H1 (cell line): ENCODE results near the gene PDE8A. TPM values are rescaled to one million over a fixed set of nuclear protein-coding genes. Genes with fewer than 3 reads are reported as not detected.

Source experiments
- CTCF ChIA-PET: fragments of 300-600 bp; sonication (Branson Sonifier 250); formaldehyde crosslinking; loops from one replicate; lab custom pipeline; 2021; ENCODE audit not compliant: partially characterized antibody; lab: Charles Lee
- POLR2A ChIA-PET: fragments of 300-600 bp; sonication (Branson Sonifier 250); formaldehyde crosslinking; loops from one replicate; lab custom pipeline; 2021; ENCODE audit warnings: inconsistent platforms; ENCODE audit not compliant: partially characterized antibody; lab: Charles Lee
- DNase-seq, 2 experiments: peaks; one replicate each; pipeline versions ENCODE4 v3.0.0 to v3.0.0-alpha.2; 2010 to 2022; ENCODE audit warnings: low spot score in 2 of 2, low read depth in 1 of 2, mixed read lengths in 1 of 2
- FAIRE-seq: peaks from 2 replicates; lab custom pipeline; 2011; peaks lifted over from hg19 to GRCh38; lab: Jason Lieb, UNC
- H2AFZ ChIP-seq: 2 replicates; pipeline ENCODE4 v1.8.1; 2012; ENCODE audit warnings: low read length, inconsistent platforms
- H2AK5ac ChIP-seq: 2 replicates; pipeline ENCODE4 v1.6.1; 2013; ENCODE audit warnings: low read depth, low read length
- H2BK120ac ChIP-seq: replicated peaks from 2 replicates; pipeline ENCODE3; 2013; ENCODE audit warnings: low read depth, low read length, inconsistent platforms
- H2BK12ac ChIP-seq: 2 replicates; pipeline ENCODE4 v1.6.1; 2013; ENCODE audit warnings: low read depth, low read length
- H2BK15ac ChIP-seq: 2 replicates; pipeline ENCODE4 v1.6.1; 2013; ENCODE audit warnings: low read length
- H2BK20ac ChIP-seq: 2 replicates; pipeline ENCODE4 v1.6.1; 2013; ENCODE audit warnings: low read length
- H2BK5ac ChIP-seq: 2 replicates; pipeline ENCODE4 v1.6.1; 2013; ENCODE audit warnings: low read depth, low read length
- H3K14ac ChIP-seq: 2 replicates; pipeline ENCODE4 v1.6.1; 2013; ENCODE audit warnings: inconsistent platforms; ENCODE audit not compliant: insufficient read length
- H3K18ac ChIP-seq: 2 replicates; pipeline ENCODE4 v1.6.1; 2013; ENCODE audit warnings: low read length; ENCODE audit errors: extremely low read depth
- H3K23ac ChIP-seq: 2 replicates; pipeline ENCODE4 v1.6.1; 2013; ENCODE audit warnings: inconsistent platforms; ENCODE audit not compliant: insufficient read length
- H3K23me2 ChIP-seq: 2 replicates; pipeline ENCODE4 v1.6.1; 2013; ENCODE audit warnings: low read depth, low read length
- H3K27ac ChIP-seq: 2 replicates; pipeline ENCODE4 v1.6.1; 2011; ENCODE audit warnings: low read depth, low read length, inconsistent platforms
- H3K27me3 ChIP-seq, 4 experiments: replicated peaks in 1 of 4; 1 replicate in 1 of 4; 2 replicates in 3 of 4; pipeline versions ENCODE4 v1.6.1 to v1.8.1; 2011 to 2013; ENCODE audit warnings: low read length in 3 of 4, mild to moderate bottlenecking in 3 of 4, inconsistent platforms in 2 of 4, mixed read lengths in 2 of 4, moderate library complexity in 1 of 4; ENCODE audit not compliant: control insufficient read depth in 3 of 4, insufficient read depth in 3 of 4; ENCODE audit errors: extremely low read depth in 1 of 4
- H3K36me3 ChIP-seq, 4 experiments: 2 replicates each; pipeline versions ENCODE4 v1.6.1 to v1.8.1; 2011 to 2013; ENCODE audit warnings: mild to moderate bottlenecking in 4 of 4, low read length in 3 of 4, moderate library complexity in 2 of 4, control low read depth in 1 of 4, inconsistent platforms in 1 of 4; ENCODE audit not compliant: insufficient read depth in 4 of 4, control insufficient read depth in 2 of 4
- H3K4ac ChIP-seq: replicated peaks from 2 replicates; pipeline ENCODE3; 2013; ENCODE audit warnings: low read length, low read depth, mixed read lengths, inconsistent platforms; ENCODE audit not compliant: insufficient read length
- H3K4me1 ChIP-seq, 4 experiments: replicated peaks in 1 of 4; 1 replicate in 1 of 4; 2 replicates in 3 of 4; pipeline versions ENCODE4 v1.6.1 to v1.8.1; 2011 to 2013; ENCODE audit warnings: low read length in 3 of 4, inconsistent platforms in 2 of 4, mixed read lengths in 1 of 4; ENCODE audit not compliant: insufficient read depth in 4 of 4, control insufficient read depth in 3 of 4
- H3K4me2 ChIP-seq, 2 experiments: 2 replicates each; pipeline versions ENCODE4 v1.6.1 to v1.8.1; 2011 to 2013; ENCODE audit warnings: low read depth in 2 of 2, low read length in 2 of 2, control low read depth in 1 of 2, inconsistent platforms in 1 of 2, mild to moderate bottlenecking in 1 of 2; ENCODE audit not compliant: insufficient read depth in 1 of 2
- H3K4me3 ChIP-seq, 4 experiments: fragments of 200-600, 300-600 bp in 1 of 4; sonication (generic), shearing (Covaris generic), sonication (Bioruptor Twin) in 1 of 4; 2 replicates each; pipeline versions ENCODE4 v1.5.1 to v1.8.1; 2011 to 2016; ENCODE audit warnings: low read length in 4 of 4, low read depth in 3 of 4, control low read depth in 2 of 4, inconsistent platforms in 2 of 4, mild to moderate bottlenecking in 2 of 4, mixed read lengths in 1 of 4, moderate library complexity in 1 of 4; ENCODE audit not compliant: insufficient read depth in 2 of 4; ENCODE audit errors: extremely low read depth in 1 of 4
- H3K56ac ChIP-seq: replicated peaks from 2 replicates; pipeline ENCODE3; 2013; ENCODE audit warnings: low read depth, mild to moderate bottlenecking, mixed read lengths, low read length, inconsistent platforms; ENCODE audit not compliant: insufficient read length
- H3K79me1 ChIP-seq: 2 replicates; pipeline ENCODE4 v1.6.1; 2013; ENCODE audit warnings: low read depth, low read length, control low read depth
- H3K79me2 ChIP-seq, 2 experiments: 2 replicates each; pipeline versions ENCODE4 v1.6.1 to v1.8.1; 2012 to 2013; ENCODE audit warnings: low read length in 2 of 2, mild to moderate bottlenecking in 2 of 2, inconsistent platforms in 1 of 2; ENCODE audit not compliant: insufficient read depth in 2 of 2, control insufficient read depth in 1 of 2
- H3K9ac ChIP-seq, 4 experiments: replicated peaks in 1 of 4; 1 replicate in 1 of 4; 2 replicates in 3 of 4; pipeline versions ENCODE4 v1.6.1 to v1.8.1; 2011 to 2013; ENCODE audit warnings: low read depth in 3 of 4, low read length in 3 of 4, control low read depth in 2 of 4, mild to moderate bottlenecking in 2 of 4, moderate library complexity in 2 of 4, inconsistent platforms in 1 of 4; ENCODE audit errors: extremely low read depth in 1 of 4
- H3K9me3 ChIP-seq, 2 experiments: 2 replicates each; pipeline versions ENCODE4 v1.6.1 to v1.8.1; 2012 to 2013; ENCODE audit warnings: mild to moderate bottlenecking in 2 of 2, moderate library complexity in 2 of 2, control low read depth in 1 of 2, inconsistent platforms in 1 of 2, low read depth in 1 of 2, low read length in 1 of 2, mixed read lengths in 1 of 2; ENCODE audit not compliant: insufficient read depth in 2 of 2
- H4K20me1 ChIP-seq, 2 experiments: replicated peaks in 1 of 2; 2 replicates each; pipeline versions ENCODE3 to v1.8.1; 2011 to 2013; ENCODE audit warnings: inconsistent platforms in 2 of 2, low read length in 2 of 2, mild to moderate bottlenecking in 1 of 2; ENCODE audit not compliant: insufficient read depth in 2 of 2, control insufficient read depth in 1 of 2
- H4K5ac ChIP-seq: 2 replicates; pipeline ENCODE4 v1.6.1; 2013; ENCODE audit warnings: low read length, low read depth, mixed read lengths, inconsistent platforms; ENCODE audit not compliant: insufficient read length
- H4K8ac ChIP-seq: 2 replicates; pipeline ENCODE4 v1.8.0; 2013; ENCODE audit warnings: mild to moderate bottlenecking, moderate library complexity, low read length, inconsistent platforms; ENCODE audit not compliant: insufficient read depth; ENCODE audit errors: extremely low read depth
- H4K91ac ChIP-seq: replicated peaks from 2 replicates; pipeline ENCODE3; 2013; ENCODE audit warnings: low read length, mixed read lengths, inconsistent platforms; ENCODE audit not compliant: insufficient read length
- CBX8 ChIP-seq: fragments of 300-800, 300-1000 bp; sonication (generic); IDR thresholded peaks from 2 replicates; pipeline ENCODE4 v1.7.1; 2016; ENCODE audit warnings: low read depth, low read length, borderline replicate concordance
- CEBPB ChIP-seq: IDR thresholded peaks from 2 replicates; pipeline ENCODE4 v1.6.1; 2012; ENCODE audit warnings: low read depth, low read length
- HDAC6 ChIP-seq: IDR thresholded peaks from one replicate; pipeline ENCODE4 v1.7.1; 2012; ENCODE audit warnings: low read depth, mild to moderate bottlenecking, inconsistent platforms, low read length, moderate library complexity
- MAFK ChIP-seq: IDR thresholded peaks from 2 replicates; pipeline ENCODE4 v1.6.1; 2012; ENCODE audit warnings: low read depth, mild to moderate bottlenecking, improper control_type of control experiment, low read length
- NANOG ChIP-seq: IDR thresholded peaks from 2 replicates; pipeline ENCODE4 v1.6.1; 2011; ENCODE audit warnings: low read length, low read depth, mild to moderate bottlenecking, inconsistent platforms; ENCODE audit not compliant: insufficient read depth, poor library complexity, severe bottlenecking
- RBBP5 ChIP-seq: IDR thresholded peaks from 2 replicates; pipeline ENCODE4 v1.7.1; 2012; ENCODE audit warnings: low read depth, mild to moderate bottlenecking, inconsistent platforms, low read length, moderate library complexity, borderline replicate concordance
- SIN3A ChIP-seq, 2 experiments: IDR thresholded peaks in 1 of 2; conservative IDR thresholded peaks in 1 of 2; 2 replicates each; pipeline ENCODE4 v1.6.1; 2011 to 2012; ENCODE audit warnings: low read length in 2 of 2, improper control_type of control experiment in 1 of 2, low read depth in 1 of 2, mild to moderate bottlenecking in 1 of 2
- SIRT6 ChIP-seq: IDR thresholded peaks from one replicate; pipeline ENCODE4 v1.7.1; 2012; ENCODE audit warnings: low read length, inconsistent platforms
- SP1 ChIP-seq: IDR thresholded peaks from 2 replicates; pipeline ENCODE4 v1.6.1; 2011; ENCODE audit warnings: low read depth, low read length
- SRF ChIP-seq: IDR thresholded peaks from 2 replicates; pipeline ENCODE4 v1.6.1; 2011; ENCODE audit warnings: mild to moderate bottlenecking, low read depth, low read length, moderate library complexity
- YY1 ChIP-seq: IDR thresholded peaks from 2 replicates; pipeline ENCODE4 v1.6.1; 2011; ENCODE audit warnings: low read depth, mild to moderate bottlenecking, low read length
- whole genome bisulfite sequencing, 2 experiments: shearing (Covaris generic) in 1 of 2; methylation state at CpG; one replicate each; pipeline versions ENCODE4 v1.1.6 to v1.1.7; 2013 to 2015; ENCODE audit warnings: low lambda C conversion rate in 2 of 2, mixed read lengths in 2 of 2, inconsistent platforms in 1 of 2, low coverage in 1 of 2, missing lambda C conversion rate in 1 of 2; ENCODE audit not compliant: insufficient replicate concordance in 2 of 2, insufficient coverage in 1 of 2, insufficient read length in 1 of 2; ENCODE audit errors: extremely low coverage in 1 of 2, missing lambda C conversion rate in 1 of 2; 5-methylcytosine and 5-hydroxymethylcytosine counted together
- polyA plus RNA-seq, 7 experiments: library from polyadenylated mRNA; depleted of rRNA in 3 of 7; stranded (reverse) in 5 of 7; unstranded in 2 of 7; fragments of >200 nt in 5 of 7; fragments of 200-250 nt in 2 of 7; gene quantifications; 1 replicate in 5 of 7; 2 replicates in 1 of 7; 4 replicates in 1 of 7; pipeline versions ENCODE4 v1.2.1 to v1.2.3, GENCODE V29; 2011 to 2013; ENCODE audit warnings: missing spikeins in 2 of 7, mixed read lengths in 2 of 7
- total RNA-seq: library from RNA; stranded (reverse); fragmentation: NEBNext Ultra II Directional; extraction: Animal tissue kit (Norgen Biotek cat#: 25700); gene quantifications from 2 replicates; pipeline ENCODE4 v1.2.1, GENCODE V29; 2021
- TF ChIP-seq, protein P1 (sequence below): IDR thresholded peaks from 2 replicates; pipeline ENCODE4 v1.6.1; 2011; ENCODE audit warnings: low read depth, mild to moderate bottlenecking, low read length; ENCODE audit not compliant: insufficient read depth
- TF ChIP-seq, protein P2 (sequence below): IDR thresholded peaks from 2 replicates; pipeline ENCODE4 v1.6.1; 2012; ENCODE audit warnings: low read length, inconsistent platforms

PDE8A gene
- total and polyA plus RNA-seq, 2 of the 8 experiments (the other 6 are each of a cell fraction or from before 2014, with no cell fraction given), result 6.9 to 7.8 TPM

DNA sequence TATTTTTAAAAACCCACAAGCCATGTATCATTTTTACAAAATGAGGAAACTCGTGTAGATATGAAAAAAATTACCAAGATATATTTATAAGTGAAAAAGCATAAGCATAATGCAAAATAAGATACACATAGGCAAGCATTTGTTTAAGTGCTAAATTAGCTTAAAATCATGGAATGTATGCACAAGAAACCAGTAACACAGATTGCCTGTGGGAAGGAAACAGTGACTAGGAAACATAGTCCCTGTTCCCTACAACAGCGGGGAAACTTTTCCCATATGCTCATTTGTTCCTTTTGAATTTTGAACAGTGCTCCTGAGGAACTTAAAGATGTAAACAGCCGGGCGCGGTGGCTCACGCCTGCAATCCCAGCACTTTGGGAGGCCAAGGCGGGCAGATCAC lies 169.5 kb downstream of the PDE8A start:
- H2AK5ac ChIP-seq, result no peak overlapping the region
- no peak overlapping the region for H3K56ac ChIP-seq
- H3K4me2 ChIP-seq, result no peak overlapping the region
- 98% methylated on average over 7 of the region's 7 CpGs; no CpG with 5 or more reads in 1 of the 2 experiments for WGBS, 2 experiments
- no peak overlapping the region for H2BK12ac ChIP-seq
- no peak for FAIRE-seq
- no peak overlapping the region for H3K23ac ChIP-seq
- H4K5ac ChIP-seq, result no peak overlapping the region
- H3K9me3 ChIP-seq, result no peaks in the 10 kb centered on the region
- no peak overlapping the region for H3K4me3 ChIP-seq
- no peak overlapping the region for H4K8ac ChIP-seq
- H3K27ac ChIP-seq, result no peak overlapping the region
- no peaks in the 10 kb centered on the region for H3K79me1 ChIP-seq
- H2BK5ac ChIP-seq, result no peak overlapping the region
- POLR2A ChIA-PET, result no interaction called here
- H3K27me3 ChIP-seq, result no peaks in the 10 kb centered on the region
- no peaks in the 10 kb centered on the region for H3K36me3 ChIP-seq
- CTCF ChIA-PET, result interaction anchor here (1.5 kb wide), 1 partner anchor 17 kb away, joined by 7 read pairs; no protein-coding TSS in a partner anchor
- no peak overlapping the region for H3K4ac ChIP-seq
- H4K20me1 ChIP-seq, result no peaks in the 10 kb centered on the region
- no peak overlapping the region for H3K9ac ChIP-seq
- no peaks in the 10 kb centered on the region for H3K79me2 ChIP-seq
- H2BK15ac ChIP-seq, result no peak overlapping the region
- no peak overlapping the region for H2AFZ ChIP-seq
- H3K23me2 ChIP-seq, result no peaks in the 10 kb centered on the region
- H4K91ac ChIP-seq, result no peak overlapping the region
- DNase-seq, result no peak
- H3K4me1 ChIP-seq, result peaks cover 2 to 6% (median 4%) of the 10 kb centered on the region in 4 experiments; a peak in 4 of 7 replicates
- no peak overlapping the region for H2BK20ac ChIP-seq
- H2BK120ac ChIP-seq, result no peak overlapping the region
- H3K14ac ChIP-seq, result no peak overlapping the region
- no peak overlapping the region for H3K18ac ChIP-seq
- TF ChIP-seq MAFK (no peak), SP1 (no peak), RBBP5 (no peak), SRF (no peak), CEBPB (no peak), HDAC6 (no peak), YY1 (no peak), CBX8 (no peak), SIRT6 (no peak), SIN3A (conservative IDR thresholded peaks at IDR 0.05 in 1 of 2, IDR thresholded peaks at IDR 0.05 in 1 of 2; ENCODE audit: low read depth in 1 of 2, low read length in 2 of 2) (no peak), NANOG (no peak)
- TF ChIP-seq, protein P1, sequence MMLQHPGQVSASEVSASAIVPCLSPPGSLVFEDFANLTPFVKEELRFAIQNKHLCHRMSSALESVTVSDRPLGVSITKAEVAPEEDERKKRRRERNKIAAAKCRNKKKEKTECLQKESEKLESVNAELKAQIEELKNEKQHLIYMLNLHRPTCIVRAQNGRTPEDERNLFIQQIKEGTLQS, result no peak
- TF ChIP-seq, protein P2, sequence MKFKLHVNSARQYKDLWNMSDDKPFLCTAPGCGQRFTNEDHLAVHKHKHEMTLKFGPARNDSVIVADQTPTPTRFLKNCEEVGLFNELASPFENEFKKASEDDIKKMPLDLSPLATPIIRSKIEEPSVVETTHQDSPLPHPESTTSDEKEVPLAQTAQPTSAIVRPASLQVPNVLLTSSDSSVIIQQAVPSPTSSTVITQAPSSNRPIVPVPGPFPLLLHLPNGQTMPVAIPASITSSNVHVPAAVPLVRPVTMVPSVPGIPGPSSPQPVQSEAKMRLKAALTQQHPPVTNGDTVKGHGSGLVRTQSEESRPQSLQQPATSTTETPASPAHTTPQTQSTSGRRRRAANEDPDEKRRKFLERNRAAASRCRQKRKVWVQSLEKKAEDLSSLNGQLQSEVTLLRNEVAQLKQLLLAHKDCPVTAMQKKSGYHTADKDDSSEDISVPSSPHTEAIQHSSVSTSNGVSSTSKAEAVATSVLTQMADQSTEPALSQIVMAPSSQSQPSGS, result no peak
